AG09319 (cell line): Measurements from ENCODE around the gene NFKB1.

Experiments
- DNase-seq: peaks from one replicate; pipeline ENCODE4 v3.0.0-alpha.2; 2010; ENCODE audit warnings: low read depth; ENCODE audit errors: extremely low read depth
- CTCF ChIP-seq: IDR thresholded peaks from 2 replicates; pipeline ENCODE4 v1.5.1; 2011; ENCODE audit warnings: low read depth, mild to moderate bottlenecking, inconsistent platforms, low read length, moderate library complexity

NFKB1 gene

GRCh38 chr4:102503301-102503746 is 2.2 kb downstream of the NFKB1 start:
- TF ChIP-seq CTCF: no peak
- no peak for DNase-seq

- no peak for TF ChIP-seq CTCF
- no peak for DNase-seq
These were observed 3.0 kb downstream of the NFKB1 start for GRCh38 chr4:102503831-102504786.

DNA sequence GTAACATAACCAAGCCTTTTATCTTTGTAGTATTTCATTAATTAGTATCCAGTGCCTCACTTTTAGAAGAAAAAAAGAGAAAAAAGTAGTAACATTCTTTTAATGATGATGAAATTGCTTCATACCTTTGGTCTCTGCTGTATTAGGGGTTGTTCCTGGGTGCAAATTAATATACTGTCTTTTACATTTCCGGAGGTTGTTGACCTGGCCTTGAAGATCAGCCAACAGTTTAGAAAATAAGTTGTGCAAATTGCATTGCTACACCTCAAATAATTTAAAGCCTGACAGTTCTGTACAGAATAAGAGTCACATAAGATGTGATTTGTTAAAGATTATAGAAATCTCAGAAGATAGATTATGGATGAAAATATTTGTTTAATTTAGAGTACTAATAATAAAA is 3.8 kb downstream of the NFKB1 start:
- no peak for TF ChIP-seq CTCF
- DNase-seq: no peak

GRCh38 chr4:102505708-102506107 is 4.5 kb downstream of the NFKB1 start:
- DNase-seq: no peak
- TF ChIP-seq CTCF: no peak

GRCh38 chr4:102506523-102506922 is 5.4 kb downstream of the NFKB1 start:
- no peak for TF ChIP-seq CTCF
- no peak for DNase-seq

DNA sequence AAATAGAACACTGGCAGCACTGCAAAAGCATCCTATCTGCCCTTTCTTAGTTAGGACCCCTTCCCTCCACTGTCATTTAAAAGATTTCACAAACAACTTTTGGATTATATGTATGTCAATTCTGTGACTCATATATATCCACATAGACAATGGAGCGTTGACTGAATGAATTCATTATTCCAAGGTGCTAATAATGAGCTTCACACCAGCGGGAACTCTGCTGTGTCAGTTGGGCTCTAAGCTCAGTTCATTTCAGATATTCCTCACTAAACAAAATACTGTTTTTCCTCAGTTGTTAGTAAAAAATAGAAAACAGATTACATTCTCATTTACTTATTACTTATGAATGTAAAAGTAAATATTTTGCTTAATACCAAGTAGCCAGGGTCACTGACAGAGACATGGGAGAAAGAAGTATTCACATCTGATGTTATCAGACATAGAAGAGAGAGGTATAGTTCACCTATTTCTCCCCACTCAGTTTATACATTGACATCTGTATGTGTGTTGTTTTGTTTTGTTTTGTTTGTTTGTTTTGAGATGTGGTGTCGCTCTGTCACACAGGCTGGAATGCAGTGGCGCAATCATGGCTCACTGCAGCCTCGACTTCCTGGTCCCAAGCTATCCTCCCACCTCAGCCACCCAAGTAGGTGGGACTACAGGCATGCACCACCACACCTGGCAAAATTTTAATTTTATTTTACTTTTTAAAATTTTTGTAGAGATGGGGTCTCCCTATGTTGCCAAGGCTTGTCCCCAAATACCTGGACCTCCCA is 10.9 kb downstream of the NFKB1 start:
- DNase-seq: no peak

More for the DNA sequence above, 10.9 kb downstream of the NFKB1 start:
- TF ChIP-seq CTCF: no peak
